Hematopoietic multipotent progenitor cell treated with erythropoietin and hydrocortisone succinate and interleukin-3 and kit ligand, for 15 days (in vitro differentiated cells): ENCODE measurements around the gene CLMP.

ENCODE experiments used
- DNase-seq: peaks from one replicate; pipeline ENCODE4 v3.0.0-alpha.2; 2015; ENCODE audit warnings: low spot score

CLMP gene

DNA sequence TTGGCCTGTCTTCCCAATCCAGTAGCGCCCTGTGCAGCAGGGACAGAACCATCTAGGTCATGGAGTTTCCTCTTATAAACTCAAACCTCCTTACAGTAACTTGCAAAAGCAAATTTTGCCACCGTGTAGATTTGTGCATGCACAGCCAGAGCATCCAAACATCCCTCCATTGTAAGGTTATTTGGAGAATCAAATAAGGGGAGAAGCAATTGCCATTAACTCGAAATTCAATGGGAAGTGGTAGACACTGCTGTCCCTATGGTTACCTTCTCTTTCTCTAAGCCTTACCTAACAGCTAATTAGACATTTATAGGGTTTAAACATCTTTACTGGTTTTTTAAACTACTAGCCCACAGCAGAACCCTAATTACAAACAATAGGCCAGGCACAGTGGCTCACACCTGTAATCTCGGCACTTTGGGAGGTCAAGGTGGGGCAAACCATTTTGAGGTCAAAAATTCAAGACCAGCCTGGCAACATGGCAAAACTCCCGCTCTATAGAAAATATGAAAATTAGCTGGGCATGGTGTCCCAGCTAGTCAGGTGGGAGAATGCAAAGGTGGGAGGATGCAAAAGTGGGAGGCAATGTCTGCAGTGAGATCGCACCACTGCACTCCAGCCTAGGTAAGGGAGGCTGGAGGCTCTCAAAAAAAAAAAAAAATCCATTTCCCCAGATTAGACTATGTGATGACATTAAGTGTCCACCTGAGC is 139.7 kb downstream of the CLMP start:
- no peak for DNase-seq

DNA sequence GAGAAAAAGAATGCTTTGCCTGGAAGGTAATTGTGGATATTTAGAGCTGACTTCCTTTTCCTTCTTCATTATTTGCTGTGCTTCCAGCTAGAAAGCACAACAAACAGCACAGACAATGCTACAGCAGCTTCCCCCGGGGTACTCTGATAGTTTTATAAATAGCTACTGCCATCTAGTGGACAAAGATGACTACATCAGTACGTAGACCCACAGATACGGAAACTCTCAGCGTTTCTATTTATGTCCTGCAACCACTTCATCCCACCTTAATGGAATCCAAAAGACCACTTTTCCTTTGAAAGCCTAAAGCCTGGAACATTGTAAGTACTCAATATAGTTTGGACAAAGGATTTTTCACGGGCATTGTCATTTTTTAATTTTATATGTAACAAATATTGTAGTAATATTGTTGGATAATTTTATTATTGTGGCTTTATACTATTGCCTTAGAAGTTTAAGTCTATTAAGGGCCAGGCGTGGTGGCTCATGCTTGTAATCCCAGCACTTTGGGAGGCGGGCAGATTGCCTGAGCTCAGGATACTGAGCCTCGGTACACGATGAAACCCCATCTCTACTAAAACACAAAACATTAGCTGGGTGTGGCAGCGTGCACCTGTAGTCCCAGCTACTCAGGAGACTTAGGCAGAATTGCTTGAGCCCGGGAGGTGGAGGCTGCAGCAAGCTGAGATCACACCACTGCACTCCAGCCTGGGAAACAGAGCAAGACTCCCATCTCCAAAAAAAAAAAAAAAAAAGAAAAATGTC is 140.6 kb downstream of the CLMP start:
- peak; percentile 86 for DNase-seq

DNA sequence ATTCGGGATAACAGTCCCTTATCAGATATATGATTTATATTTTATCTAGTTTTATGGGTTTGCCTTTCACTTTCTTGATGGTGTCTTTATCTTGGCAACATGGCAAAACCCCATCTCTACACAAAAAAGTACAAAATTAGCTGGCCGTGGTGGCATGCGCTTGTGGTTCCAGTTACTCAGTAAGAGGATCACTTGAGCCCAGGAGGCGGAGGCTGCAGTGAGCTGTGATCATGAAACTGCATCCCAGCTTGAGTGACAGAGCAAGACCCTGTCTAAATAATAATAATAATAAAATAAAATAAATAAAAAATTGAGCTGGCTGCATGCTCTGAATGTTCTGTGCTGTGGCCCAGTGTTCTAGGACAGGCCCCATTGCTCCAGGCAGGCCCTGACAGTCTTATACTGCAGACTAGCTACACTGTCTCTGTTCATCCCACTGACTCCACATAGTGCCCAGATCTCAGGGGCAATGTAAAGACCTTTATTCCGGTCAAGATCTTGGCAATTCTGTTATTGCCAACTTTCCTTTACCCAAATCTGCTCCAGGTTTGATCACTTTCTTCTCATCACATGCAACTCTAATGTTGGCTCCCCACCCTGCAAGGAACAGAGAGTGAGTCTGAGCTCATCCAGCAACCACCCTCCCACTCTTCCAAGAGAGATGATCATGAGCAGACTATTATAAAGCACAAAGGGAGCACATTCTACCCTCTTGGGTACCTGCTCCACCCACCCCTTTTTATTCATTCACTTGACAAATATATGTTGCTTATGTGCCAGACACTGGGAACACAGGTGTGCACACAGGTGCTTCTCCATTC is 141.9 kb downstream of the CLMP start:
- no peak for DNase-seq

DNA sequence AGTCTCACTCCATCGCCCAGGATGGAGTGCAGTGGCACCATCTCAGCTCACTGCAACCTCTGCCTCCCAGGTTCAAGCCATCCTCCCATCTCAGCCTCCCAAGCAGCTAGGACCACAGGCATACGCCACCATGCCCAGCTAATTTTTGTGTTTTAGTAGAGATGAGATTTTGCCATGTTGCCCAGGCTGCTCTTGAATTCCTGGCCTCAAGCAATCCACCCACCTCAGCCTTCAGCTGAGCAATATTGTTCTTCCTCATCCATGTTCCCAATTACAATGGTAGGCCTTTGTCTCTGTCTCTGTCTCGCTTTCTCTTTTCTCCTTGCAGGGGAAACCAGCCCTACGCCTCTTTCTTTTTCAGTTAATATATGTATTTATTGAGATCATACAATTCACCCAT is 143.4 kb downstream of the CLMP start:
- no peak for DNase-seq

DNA sequence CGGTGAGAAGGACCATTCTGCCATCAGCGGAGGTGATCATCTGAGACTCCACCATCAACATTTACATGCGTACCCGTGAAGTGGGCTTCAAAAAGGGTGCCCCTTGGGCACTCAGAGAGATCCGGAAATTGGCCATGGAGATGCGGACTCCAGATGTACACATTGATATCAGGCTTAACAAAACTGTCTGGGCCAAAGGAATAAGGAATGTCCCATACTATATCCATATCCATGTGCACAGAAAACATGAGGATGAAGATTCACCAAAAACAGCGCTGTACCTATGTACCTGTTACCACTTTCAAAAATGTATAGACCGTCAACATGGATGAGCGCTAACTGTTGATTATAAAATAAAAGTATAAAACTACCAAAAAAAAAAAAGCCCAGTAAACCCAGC is 143.9 kb downstream of the CLMP start:
- no peak for DNase-seq

DNA sequence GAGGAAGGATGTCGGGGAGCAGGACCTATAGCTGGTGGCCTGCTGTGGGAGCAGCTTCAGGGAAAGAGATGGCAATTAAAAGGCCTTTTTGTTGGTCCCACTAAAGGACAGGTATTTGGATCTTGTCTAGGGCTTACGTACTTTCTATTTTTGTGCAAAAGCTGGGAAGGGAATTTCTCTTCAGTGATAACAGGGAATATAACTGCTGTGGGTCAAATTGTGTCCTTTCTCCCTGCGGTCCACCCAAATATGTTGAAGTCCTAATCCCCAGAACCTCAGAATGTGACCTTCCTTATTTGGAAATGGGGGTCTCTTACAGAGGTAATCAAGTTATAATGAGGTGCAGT is 147.1 kb downstream of the CLMP start:
- no peak for DNase-seq

DNA sequence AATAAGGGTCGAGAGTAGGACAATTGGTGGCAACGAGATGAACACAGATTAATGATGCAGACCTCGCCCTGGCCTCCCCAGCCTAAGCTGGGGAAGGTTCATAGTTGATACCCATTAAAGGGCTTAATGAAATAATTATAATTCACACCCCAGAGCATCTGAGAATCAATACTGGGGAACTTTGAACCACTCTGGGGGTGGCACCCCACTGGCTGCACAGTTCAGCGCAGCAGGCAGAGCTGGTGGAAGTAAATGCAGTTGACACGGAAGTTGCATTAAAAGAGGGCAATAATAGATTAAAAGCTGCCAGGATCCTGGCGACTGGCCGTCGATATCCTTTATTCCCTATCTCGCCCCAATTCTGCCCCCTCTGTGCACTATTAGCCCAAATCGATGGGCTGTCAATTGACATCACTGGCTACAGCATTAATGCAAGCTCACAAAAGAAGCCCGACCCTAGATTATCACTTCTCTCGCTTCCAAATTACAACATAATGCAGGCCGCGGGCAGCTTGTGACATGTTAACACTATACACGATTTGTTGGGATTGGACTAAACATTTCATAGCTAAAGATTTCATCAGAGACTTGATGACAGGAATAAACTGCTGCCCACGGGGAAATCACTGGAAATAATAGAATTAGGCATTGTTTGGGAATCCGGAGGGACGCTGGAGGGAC is 147.6 kb downstream of the CLMP start:
- DNase-seq = no peak

DNA sequence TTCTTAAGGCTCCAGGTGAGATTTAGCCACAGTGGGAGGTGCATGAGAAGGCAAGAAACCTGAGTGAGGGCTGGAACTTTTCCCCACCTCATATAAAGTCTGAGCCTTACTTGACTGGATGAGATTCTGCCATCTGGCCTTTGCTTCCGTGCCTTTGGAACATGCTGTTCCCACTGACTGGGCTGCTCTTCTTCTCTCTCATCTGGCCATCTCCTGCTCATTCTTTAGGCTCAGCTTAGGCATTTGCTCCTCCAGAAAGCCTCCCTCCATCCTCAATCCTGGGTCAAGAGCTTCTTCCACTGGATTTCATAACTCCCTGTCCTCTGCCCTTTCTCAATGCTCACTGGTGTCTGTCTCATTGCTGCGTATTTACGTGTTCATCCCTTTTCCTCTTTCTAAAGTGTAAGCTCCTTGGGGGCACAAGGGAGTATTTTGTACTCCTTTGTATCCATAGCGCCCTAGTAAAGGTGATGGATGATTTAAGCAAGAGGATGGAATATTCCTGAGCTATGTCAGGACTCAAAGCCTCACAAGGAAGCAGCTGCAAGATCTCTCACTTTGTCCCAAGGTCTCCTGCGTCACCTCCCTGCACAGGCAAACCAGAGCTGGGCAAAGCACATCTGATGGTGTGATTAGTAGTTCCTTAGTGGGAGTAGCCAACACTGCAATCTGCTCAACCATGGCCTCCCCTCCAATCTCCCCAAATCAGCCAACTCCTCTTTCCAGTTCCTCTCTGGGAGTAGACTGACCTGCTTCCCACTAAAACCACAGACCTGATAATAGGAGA is 148.4 kb downstream of the CLMP start:
- no peak for DNase-seq

DNA sequence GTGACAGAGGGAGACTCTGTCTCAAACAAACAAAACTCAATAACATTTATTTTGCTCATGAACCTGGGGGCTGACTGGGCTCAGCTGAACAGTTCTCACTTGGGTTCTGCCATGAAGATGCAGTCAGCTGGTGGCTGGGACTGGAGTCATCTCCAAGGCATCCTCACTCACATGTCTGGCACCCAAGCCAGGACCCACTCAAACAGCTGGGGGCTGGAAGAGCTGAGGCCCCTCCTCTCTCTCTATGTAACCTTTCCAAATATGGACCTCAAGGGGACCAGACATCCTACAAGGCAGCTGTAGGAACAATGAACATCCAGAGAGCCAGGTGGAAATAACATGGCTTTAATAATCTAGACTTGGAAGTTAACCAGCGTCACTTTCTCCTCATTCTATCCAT is 149.9 kb downstream of the CLMP start:
- DNase-seq = no peak

DNA sequence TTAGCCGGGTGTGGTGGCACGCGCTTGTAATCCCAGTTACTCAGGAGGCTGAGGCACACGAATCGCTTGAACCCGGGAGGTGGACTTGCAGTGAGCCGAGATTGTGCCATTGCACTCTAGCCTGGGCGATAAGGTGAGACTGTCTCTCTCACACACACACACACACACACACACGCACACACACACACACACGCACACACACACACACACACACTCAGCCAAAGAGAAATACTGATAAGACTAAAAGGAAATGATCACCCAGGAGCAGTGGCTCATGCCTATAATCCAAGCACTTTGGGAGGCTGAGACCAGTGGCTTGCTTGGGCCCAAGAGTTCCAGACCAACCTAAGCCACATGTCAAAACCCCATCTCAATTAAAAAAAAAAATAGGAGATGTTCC is 153.9 kb downstream of the CLMP start:
- no peak for DNase-seq

DNA sequence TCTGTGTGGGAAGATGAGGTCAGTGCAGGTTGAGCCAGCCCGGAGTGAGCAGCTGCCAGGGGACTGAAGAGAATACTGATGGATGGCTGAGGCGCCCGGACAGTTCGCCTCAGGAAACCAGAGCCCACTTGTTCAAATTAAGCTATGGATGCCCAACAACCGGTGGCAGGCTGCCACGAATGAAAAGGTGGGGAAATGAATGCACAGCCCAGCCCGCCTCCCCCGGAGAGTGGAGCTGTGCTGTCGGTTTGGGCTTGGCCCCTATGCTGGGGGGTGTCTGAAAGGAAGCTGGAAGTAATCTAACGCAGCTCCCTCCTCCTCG is 155.0 kb downstream of the CLMP start:
- no peak for DNase-seq

DNA sequence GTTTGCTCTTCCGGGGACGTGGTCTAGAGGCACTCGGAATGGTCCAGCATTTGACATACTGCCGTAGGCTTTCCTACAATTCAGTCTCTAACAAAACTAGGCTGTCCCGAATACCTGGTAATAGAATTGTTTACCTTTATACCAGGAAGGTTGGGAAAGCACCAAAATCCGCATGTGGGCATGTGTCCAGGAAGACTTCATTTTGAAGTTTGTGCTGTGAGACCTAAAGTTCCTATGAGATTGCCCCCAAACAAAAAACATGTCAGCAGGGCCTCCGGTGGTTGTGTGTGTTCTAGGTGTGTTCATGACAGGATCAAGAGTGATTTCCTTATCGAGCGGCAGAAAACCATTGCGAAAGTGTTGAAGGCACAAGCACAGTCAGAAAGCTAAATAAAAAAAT is 159.2 kb downstream of the CLMP start:
- DNase-seq = no peak

DNA sequence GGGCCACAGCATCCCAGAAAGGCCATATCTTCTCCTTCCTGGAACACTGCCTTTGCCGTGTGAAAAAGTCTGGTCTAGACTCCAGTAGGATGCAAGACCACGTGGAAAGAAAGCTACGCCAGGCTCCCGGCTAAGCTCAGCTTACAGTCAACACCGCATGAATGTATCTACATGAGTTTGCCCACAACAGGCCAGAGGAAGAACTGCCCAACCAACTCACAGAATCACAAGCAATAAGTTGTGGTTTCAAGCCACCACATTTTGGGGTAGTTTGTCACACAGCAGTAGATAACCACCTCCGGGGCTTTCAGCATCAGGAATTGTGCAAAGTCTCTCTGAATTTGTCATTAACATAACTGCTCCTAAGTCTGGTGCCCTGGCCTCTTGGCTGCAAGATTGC is 160.5 kb downstream of the CLMP start:
- no peak for DNase-seq

DNA sequence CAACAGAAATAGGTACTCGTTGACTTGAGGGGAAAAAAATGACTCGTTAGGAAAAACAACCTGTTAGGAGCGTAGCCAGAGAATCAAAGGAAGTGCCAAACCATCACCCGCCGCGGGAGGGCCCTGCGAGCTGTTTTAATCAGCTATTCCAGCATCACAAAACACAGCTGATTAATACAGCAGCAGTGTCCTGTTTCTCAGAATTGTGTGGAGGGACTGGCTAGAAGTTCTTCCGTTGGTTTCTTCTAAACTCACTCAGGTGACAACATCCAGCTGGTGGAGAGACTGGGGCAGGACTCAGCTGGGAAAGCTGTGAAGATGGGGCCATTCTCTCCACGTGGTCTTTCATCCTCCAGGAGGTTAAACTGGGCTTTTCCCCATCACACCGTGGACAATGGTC is 161.2 kb downstream of the CLMP start:
- DNase-seq = no peak

DNA sequence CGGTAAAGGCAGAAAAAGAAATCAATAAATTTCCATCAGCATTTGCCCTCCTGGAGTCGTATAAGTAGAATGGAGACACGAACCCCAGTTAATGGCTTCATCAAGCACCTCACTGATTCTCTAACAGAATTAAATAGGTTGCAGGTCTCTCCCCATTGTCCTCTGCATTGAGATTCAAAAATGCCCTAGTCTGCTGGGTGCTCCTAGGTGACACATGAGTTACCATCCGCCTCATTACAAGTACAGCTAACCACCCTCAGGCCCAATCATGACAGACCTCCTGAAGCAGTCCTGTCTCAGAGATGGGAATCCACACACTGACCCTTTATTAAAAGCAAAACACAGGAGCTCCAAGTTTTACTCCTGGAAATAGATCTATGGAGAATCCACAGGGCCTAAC is 164.5 kb downstream of the CLMP start:
- no peak for DNase-seq

DNA sequence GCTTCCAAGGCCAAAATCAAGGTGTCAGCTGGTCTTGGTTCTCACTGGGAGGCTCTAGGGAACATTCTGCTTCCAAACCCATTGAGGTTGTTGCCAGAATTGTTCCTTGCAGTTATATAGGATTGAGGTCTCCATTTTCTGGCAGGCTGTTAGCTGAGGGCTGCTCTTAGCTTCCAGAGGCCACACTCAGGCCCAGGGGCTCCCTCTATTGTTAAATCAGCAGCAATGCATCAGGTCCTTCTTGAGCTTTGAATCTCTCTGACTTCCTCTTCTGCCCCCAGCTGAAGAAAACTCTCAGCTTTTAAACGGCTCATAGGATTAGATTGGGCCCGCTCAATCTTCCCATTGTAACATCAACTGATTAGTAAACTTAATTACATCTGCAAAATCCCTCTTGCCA is 174.1 kb downstream of the CLMP start:
- no peak for DNase-seq
